ENCODE measurements around the gene OR2W1.

The OR2W1 gene

DNA sequence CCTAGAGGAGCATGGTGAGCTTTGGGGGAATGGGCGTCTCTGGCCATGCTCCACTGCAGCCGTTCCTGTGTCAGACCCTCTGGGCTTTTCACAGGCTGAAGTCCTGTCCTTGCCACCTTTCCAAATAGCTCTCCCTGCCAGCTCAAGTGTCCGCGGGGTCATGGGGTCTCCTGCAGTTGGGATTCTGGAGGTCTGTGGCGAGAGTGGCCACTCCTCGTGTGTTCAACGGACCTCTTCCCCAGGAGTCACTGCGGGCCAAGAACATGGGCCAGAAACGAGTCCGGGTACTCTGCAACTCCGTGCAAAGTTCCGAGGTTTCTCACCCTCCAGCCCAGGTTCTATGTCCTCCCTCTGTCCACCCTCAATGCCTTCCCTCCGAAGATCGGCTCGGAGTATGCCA is 37.5 kb upstream of the OR2W1 start:
- Histone ChIP-seq H4K20me1 (ENCODE audit: control insufficient read depth, insufficient read depth, low read depth, low read length) (no peaks in the 10 kb centered on the region), H3F3A (ENCODE audit: control insufficient read depth, insufficient read depth) (no peaks in the 10 kb centered on the region), H3K79me2 (ENCODE audit: control insufficient read depth, low read length) (no peaks in the 10 kb centered on the region), H3K36me3 (ENCODE audit: control insufficient read depth, low read length) (no peaks in the 10 kb centered on the region), H3K4me3 (ENCODE audit: low read length) (no peak overlapping the region), H3K27me3 (ENCODE audit: control insufficient read depth, low read length) (no peaks in the 10 kb centered on the region), H3K9me3 (ENCODE audit: control insufficient read depth, insufficient read depth, low read length) (no peaks in the 10 kb centered on the region), H3K9me2 (replicated peaks; ENCODE audit: control insufficient read depth, low read length) (no peaks in the 10 kb centered on the region), H3K4me1 (ENCODE audit: control insufficient read depth, low read length) (no peaks in the 10 kb centered on the region), H3K4me2 (ENCODE audit: low read length) (no peak overlapping the region), H3K27ac (ENCODE audit: low read depth, low read length) (no peak overlapping the region)
- TF ChIP-seq, protein P1, sequence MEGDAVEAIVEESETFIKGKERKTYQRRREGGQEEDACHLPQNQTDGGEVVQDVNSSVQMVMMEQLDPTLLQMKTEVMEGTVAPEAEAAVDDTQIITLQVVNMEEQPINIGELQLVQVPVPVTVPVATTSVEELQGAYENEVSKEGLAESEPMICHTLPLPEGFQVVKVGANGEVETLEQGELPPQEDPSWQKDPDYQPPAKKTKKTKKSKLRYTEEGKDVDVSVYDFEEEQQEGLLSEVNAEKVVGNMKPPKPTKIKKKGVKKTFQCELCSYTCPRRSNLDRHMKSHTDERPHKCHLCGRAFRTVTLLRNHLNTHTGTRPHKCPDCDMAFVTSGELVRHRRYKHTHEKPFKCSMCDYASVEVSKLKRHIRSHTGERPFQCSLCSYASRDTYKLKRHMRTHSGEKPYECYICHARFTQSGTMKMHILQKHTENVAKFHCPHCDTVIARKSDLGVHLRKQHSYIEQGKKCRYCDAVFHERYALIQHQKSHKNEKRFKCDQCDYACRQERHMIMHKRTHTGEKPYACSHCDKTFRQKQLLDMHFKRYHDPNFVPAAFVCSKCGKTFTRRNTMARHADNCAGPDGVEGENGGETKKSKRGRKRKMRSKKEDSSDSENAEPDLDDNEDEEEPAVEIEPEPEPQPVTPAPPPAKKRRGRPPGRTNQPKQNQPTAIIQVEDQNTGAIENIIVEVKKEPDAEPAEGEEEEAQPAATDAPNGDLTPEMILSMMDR (IDR thresholded peaks at IDR 0.05; ENCODE audit: low read depth, low read length, poor library complexity, severe bottlenecking): no peak
- TF ChIP-seq EZH2phosphoT487 (IDR thresholded peaks at IDR 0.05; ENCODE audit: borderline replicate concordance, low read length): no peak

DNA sequence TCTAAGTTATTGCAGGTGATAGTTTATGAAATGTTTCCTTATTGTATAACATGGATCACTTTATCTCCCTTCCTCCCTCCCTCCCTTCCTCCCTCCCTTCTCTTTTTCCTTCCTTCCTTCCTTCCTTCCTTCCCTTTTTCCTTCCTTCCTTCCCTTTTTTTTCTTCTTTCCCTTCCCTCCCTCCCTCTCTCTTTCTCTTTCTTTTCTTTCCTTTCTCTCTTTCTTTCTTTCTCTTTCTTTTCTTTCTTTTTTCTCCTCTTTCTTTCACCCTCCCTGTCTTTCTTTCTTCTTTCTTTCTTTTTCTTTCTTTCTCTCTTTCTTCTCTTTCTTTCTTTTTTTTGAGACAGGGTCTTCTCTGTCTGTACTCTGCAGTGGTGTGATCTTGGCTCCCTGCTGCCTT is 36.3 kb upstream of the OR2W1 start:
- H4K20me1 ChIP-seq (ENCODE audit: control insufficient read depth, insufficient read depth, low read depth, low read length): no peaks in the 10 kb centered on the region
- TF ChIP-seq, protein P1 (IDR thresholded peaks at IDR 0.05; ENCODE audit: low read depth, low read length, poor library complexity, severe bottlenecking): no peak
- TF ChIP-seq EZH2phosphoT487 (IDR thresholded peaks at IDR 0.05; ENCODE audit: borderline replicate concordance, low read length): no peak
- no peaks in the 10 kb centered on the region for H3K79me2 ChIP-seq (ENCODE audit: control insufficient read depth, low read length)
- no peaks in the 10 kb centered on the region for H3K9me3 ChIP-seq (ENCODE audit: control insufficient read depth, insufficient read depth, low read length)
- H3K27ac ChIP-seq (ENCODE audit: low read depth, low read length): no peak overlapping the region
- no peaks in the 10 kb centered on the region for H3K9me2 ChIP-seq (replicated peaks; ENCODE audit: control insufficient read depth, low read length)
- no peaks in the 10 kb centered on the region for H3F3A ChIP-seq (ENCODE audit: control insufficient read depth, insufficient read depth)
- no peaks in the 10 kb centered on the region for H3K36me3 ChIP-seq (ENCODE audit: control insufficient read depth, low read length)
- H3K4me3 ChIP-seq (ENCODE audit: low read length): no peak overlapping the region
- H3K27me3 ChIP-seq (ENCODE audit: control insufficient read depth, low read length): no peaks in the 10 kb centered on the region
- H3K4me2 ChIP-seq (ENCODE audit: low read length): no peak overlapping the region
- H3K4me1 ChIP-seq (ENCODE audit: control insufficient read depth, low read length): no peaks in the 10 kb centered on the region

DNA sequence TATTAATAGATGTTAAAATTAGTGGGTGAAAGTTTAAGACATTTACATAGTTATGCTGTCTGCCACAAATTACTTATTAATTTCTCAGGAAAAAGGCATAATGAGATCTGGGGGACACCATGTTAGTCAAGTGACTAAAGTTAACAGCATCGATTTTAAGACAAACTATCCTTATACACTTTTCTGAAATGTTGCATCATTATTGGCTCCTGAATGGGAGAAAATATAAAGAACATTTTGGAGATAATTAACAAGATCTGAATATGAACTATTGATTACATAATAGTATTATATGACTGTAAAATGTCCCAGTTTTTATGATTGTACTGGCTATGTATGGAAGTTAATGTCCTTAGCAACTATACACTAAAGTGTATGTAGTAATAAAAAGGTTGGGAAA is 34.2 kb upstream of the OR2W1 start:
- no peak overlapping the region for H3K4me3 ChIP-seq (ENCODE audit: low read length)
- H4K20me1 ChIP-seq (ENCODE audit: control insufficient read depth, insufficient read depth, low read depth, low read length): no peaks in the 10 kb centered on the region
- H3K27ac ChIP-seq (ENCODE audit: low read depth, low read length): no peak overlapping the region
- TF ChIP-seq, protein P1 (IDR thresholded peaks at IDR 0.05; ENCODE audit: low read depth, low read length, poor library complexity, severe bottlenecking): no peak
- TF ChIP-seq EZH2phosphoT487 (IDR thresholded peaks at IDR 0.05; ENCODE audit: borderline replicate concordance, low read length): no peak
- H3K79me2 ChIP-seq (ENCODE audit: control insufficient read depth, low read length): no peaks in the 10 kb centered on the region
- no peaks in the 10 kb centered on the region for H3K4me1 ChIP-seq (ENCODE audit: control insufficient read depth, low read length)
- no peaks in the 10 kb centered on the region for H3K36me3 ChIP-seq (ENCODE audit: control insufficient read depth, low read length)
- no peak overlapping the region for H3K4me2 ChIP-seq (ENCODE audit: low read length)
- no peaks in the 10 kb centered on the region for H3F3A ChIP-seq (ENCODE audit: control insufficient read depth, insufficient read depth)
- peaks cover 6% of the 10 kb centered on the region for H3K27me3 ChIP-seq (ENCODE audit: control insufficient read depth, low read length)
- no peaks in the 10 kb centered on the region for H3K9me2 ChIP-seq (replicated peaks; ENCODE audit: control insufficient read depth, low read length)
- no peaks in the 10 kb centered on the region for H3K9me3 ChIP-seq (ENCODE audit: control insufficient read depth, insufficient read depth, low read length)
